Forelimb muscle (tissue), 1 donor: ENCODE data around the gene AMER2. TPM values are rescaled to one million over a fixed set of nuclear protein-coding genes. Genes with fewer than 3 reads are reported as not detected.
"Not testable (repeated sequence)": the region's sequence is repeated elsewhere in the genome, so short reads cannot be mapped to it uniquely, and the experiment has no call there.

Experiments
- DNase-seq: peaks from one replicate; pipeline ENCODE4 v3.0.0-alpha.2; 2013; ENCODE audit warnings: low read depth
- polyA plus RNA-seq: library from polyadenylated mRNA; unstranded; fragments of 120-200 nt; gene quantifications from one replicate; pipeline ENCODE4 v1.2.1, GENCODE V29; 2013; ENCODE audit not compliant: insufficient read length

AMER2 gene
- polyA plus RNA-seq, 1 donor: 0.03 TPM

DNA sequence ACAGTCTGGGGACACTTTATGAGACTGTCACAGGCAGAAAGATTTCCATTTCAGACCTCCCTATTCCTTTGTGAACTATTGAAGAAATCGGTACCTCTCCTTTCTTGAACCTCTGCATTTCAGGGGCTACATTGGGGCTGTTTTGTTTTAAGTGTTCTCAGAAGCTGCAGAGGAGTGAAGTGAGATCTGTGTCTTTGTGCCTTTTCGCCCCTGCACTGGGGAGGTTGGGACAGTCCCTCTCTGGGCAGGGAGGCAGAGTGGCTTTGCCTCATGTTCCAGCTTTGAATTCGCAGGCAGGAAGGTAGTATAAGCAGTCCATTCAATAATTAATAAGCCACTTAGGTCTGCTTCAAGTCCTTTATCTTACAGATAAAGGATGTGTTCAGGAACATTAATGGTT is 9.5 kb upstream of the AMER2 start:
- no peak for DNase-seq

DNA sequence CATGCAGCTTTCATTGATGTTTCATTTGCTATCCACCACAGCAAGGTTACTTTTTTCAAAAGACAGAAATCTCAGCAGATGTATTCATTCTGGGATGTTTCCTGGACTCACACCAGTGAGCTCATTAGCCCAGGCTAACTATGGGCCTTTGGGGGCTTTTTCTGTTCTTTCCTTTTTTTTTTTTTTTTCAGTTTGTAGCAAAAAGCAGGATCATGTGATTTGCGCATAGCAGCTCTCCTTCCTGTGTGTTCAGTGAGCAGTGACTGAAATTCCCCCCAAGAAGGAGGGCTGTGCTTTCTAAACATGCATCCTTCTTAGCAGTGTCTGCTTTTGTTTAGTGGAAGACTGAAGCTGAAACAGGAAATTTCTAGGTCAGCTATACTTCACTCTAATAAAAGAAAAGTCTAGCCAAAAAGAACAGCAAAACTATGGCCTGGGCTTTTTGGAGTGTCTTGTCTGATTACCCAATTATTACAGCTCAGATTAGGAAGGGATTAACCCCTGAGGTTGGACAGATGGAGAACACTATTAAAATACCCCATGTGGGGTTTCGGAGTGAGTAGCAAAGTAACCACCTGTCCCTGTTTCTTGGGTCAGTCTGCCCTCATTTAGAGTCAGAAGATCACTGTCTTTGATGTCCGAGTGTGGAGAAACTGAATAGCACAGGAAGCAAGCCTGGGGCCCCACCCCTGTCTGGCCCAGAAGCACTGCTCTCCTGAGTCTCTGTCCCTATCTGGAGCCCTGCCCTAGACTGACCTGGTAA is 8.9 kb upstream of the AMER2 start:
- DNase-seq: no peak

DNA sequence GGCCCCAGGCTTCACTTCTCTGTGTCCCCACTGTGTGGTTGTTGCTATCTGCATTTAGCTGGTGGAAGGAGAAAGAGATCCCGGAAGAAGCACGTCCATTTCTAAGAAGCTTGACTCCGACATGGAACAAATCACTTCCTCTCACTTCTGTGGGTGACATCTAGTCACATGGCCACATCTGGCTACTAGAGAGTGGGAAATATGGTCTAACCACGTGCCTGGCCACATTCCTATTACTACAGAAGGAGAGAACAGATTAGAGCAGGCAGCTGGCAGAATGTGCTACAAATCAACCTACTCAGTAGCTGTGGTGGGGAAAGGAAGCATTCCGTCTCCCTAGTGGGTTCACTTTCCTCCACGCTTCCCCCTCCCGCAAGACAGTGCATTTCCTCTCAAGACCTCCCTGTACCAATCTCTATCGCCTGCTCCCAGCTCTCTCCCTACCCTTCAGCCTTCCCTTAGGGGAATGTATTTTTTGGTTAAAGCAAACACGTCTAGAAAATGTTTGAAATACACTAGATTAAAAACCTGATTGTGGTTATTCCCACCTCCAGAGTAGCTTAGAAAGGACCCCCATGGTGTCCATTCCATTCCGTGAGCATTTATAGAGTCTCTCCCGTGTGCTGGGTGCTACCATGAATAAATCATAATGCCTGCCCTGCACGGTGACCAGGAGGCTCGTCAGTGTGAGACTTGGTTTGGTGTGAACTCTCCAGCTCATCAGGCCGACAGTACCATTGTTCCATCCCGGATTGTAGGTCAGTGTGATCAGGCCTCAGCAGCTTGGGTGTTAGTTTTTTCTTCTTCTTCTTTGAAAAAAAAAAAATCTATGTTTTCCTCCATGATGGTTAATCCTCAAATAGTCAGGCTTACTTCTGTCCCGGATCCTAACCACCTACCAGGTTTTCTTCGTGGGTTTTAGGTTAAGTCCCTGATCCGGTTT is 8.0 kb upstream of the AMER2 start:
- no peak for DNase-seq

DNA sequence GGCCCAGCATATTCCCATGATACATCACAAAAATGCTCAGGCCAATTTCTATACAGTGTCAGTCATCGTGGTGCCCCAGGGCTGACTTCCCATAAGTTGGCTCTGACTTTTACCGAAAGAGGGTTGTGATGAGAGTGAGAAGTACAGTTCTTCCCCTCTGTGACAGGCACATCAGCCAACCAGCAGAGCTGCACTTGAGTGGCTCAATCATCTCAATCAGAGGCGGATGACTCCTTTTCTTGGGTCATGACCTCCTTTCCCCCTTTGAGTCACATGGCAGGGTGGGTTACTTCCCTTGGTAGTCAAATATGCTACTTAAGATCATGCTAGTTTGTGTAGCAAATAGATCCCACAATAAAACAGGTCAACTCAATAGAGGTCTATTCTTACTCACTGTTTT is 6.9 kb upstream of the AMER2 start:
- DNase-seq: no peak

DNA sequence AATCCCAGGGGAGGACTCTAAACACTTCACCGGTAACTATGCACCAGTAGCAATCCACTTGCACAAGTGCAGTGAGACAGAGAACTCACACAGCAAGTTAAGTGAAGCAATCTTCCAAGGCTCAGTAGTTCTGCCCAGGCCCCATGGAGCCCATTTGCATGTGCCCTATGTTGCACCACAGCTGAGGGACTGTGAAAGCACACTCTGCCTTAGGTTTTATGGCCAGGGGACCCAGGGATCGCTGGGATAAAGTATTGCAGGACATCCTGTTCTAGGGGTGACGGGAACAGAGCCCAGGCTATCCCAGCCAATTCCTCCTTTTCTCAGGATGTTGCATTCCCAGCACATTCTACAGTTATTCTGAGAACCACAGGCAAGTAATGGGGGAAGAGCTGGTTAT is 6.0 kb upstream of the AMER2 start:
- no peak for DNase-seq

DNA sequence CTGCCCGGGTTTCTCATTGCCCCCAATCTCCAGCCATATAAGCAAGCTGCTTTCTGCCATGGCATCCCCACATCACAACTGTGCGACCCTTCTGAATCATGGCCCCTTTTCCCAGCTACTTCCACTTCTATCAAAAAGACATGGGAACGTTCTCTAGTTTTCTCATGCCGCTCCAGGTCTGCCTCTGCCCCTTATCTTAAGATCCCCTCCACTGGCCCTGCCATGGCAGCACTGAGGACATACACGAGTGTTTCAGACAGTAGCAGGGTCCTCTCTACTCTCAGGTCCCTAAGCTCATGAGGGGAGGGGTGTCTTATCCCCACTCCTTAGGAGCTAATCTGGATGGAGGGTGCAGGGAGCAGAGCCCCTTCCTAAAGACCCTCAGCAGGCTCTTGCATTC is 5.5 kb upstream of the AMER2 start:
- DNase-seq: no peak

DNA sequence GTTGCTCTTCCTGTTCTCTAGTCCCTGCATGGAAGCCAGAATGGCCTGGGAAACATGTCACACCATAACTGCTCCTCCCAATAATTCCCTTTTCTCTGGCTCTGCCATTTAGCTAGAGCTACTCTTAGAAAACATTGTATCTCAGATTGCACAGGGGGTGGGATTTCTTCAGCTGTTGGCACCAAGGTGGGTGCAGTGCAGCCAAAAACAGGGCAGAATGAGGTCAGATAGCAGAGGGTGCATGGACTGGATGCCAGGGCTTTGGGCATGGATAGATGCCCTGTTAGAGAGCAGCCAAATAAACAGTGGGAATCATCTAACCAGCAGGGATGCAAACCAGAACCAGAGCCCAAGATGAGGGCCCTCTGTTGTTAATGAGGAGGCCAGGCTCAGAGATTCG is 4.9 kb upstream of the AMER2 start:
- no peak for DNase-seq

DNA sequence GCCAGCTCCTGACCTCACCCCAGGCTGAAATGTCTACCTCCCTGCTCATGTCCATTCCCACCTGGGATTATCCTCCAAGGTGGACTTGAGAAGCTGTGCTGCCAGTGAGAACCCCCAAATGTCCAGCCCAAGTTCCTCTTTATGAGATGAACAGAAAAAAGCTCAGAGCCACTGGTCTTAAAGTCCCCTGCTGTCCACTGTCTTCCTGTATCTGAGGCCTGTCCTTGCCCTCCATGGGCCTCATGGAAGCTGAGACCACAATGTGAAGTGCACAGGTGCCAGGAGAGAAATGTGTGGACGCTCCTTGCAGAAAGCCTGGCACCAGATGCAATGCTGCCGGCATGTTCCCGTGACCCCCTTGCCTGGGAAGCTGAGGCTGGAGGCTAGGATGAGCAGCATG is 3.3 kb upstream of the AMER2 start:
- DNase-seq: no peak

DNA sequence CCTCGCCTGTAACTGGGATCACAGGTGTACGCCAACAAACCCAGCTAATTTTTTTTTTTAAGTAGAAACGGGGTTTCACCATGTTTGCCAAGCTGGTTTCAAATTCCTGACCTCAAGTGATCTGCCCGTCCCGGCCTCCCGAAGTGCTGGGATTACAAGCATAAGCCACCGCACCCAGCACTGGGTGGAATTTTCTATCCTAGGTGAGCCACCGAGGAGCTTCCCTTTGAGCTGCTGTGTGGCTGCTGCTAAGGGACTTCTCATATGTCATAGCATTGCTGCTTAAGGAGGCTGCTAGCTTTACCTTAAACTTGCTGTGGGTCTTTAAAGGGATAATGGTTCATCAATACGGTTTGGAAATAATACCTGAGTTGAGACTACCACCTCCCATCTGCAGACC is 2.9 kb upstream of the AMER2 start:
- DNase-seq: no peak

DNA sequence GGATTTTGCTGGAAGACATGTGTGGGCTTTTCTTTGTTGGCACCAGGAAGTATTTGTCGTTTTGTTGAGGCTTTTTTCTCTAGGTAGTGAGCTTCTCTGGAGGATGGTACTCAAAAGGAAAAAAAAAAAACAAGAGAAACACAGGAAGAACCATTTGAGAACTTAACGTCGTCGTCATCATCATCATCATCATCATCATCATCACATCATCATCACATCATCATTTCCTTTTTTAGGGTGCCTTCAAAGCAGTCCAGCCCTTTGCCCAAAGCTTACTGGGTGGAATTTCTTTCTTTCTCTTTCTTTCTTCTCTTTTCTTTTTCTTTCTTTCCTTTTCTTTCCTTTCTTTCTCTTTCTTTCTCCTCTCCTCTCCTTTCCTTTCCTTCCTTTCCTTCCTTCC is 2.2 kb upstream of the AMER2 start:
- DNase-seq: no peak

DNA sequence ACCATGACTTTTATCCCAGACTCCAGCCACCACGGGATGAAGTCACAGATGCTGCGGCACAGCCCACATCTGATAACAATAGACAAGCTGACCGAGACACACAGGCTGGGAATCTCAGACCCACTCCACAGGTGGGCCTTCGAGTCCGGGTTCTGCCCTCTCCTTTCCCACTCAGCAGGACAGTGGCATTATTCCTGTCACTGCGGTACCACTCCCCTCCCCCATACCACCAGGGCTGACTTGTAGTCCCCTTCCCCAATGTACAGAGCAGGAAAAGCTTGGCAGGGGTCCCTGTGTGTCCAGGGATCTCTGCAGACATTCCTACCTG is 179 bp upstream of the AMER2 start:
- DNase-seq: no peak

DNA sequence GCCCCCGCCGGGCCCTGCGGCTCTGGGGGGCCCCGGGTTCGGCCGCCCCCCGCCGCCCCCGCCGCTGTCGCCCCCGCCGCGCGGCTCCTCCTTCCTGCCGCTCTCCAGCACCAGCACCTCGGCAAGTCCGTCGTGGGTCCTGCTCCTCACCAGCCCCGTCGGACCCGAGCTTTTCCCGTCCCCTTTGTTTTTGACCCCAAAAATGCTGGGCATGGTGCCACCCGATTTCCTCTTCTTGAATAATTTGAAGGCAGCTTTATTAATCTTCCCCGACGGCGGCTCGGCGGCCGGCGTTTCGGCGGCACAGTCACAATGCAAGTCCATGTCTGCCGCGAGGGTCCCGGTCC is 945 bp downstream of the AMER2 start:
- no peak for DNase-seq

DNA sequence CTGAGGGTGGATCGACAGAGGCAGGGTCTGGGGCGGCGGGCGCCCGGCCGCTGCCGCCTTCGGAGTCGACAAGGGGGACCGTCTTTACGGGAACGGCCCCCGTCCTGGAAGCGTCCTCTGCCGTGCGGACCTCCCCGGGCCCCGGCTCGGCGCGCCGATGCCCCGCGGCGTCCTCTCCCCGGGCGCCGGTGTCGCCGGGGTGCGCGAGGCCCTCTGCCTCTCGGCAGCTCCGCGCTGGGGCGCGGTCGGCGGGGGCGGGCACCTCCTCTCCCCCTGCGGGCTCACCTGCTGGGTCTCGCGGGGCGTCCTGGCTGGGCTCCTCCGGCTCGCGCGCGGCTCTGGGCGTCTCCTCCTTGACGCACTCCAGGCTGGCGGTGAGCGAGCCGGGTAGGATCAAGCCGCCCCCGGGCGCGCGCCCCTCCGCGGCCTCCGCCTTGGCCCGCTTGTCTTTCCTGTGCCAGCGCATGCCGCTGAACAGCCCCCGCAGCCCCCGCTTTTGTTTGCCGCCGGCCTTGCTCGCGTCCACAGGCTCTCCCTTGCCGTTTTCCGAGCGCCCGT is 1.5 kb downstream of the AMER2 start:
- DNase-seq: no peak

DNA sequence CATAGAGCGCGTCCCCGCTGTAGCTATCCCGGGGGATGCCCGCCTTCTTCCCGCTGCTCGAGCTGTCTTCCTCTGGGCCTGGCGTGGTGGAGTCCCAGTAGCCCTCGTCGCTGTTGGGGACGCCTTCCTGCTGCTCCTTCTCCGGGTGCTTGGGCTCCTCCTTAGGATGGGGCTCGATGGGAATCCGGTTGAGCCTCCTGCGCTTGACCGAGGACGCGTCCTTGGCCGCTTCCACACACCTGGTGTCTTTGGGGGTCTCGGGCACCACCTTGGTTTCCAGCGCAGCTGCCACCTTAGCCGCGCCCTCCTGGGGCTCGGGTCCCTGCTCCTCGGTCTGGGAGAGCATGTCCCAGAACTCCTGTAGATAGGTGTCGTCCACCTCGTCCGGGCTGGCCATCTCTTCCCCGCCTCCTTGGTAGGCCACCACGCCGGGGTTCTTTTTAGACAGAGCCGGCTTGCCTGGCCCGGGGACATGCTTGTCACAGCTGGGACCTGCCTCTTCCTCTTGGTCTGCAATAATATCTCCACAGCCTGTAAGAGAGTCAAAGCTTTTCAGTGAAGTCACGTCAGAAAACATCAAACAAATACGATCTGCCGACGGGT is 2.0 kb downstream of the AMER2 start:
- no peak for DNase-seq

DNA sequence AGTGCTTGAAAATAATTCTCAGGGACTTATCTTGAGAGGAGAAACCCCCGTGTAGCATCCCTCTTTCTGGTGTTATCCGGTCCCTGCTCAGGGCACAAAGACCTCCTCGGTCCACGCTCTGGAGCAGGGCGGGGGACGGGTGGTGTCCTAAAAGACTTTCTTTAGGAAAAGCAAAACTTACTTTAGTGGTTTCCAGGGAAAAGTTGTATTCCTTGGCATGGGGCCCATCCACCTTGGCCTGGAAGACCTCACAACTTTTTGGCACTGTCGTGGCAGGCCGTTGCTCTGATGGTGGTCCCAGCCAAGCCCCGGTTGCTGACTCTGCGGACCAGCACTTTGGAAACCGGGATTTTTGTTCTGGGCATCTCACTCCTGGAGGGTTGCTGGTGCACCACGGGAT is 2.7 kb downstream of the AMER2 start:
- no peak for DNase-seq

DNA sequence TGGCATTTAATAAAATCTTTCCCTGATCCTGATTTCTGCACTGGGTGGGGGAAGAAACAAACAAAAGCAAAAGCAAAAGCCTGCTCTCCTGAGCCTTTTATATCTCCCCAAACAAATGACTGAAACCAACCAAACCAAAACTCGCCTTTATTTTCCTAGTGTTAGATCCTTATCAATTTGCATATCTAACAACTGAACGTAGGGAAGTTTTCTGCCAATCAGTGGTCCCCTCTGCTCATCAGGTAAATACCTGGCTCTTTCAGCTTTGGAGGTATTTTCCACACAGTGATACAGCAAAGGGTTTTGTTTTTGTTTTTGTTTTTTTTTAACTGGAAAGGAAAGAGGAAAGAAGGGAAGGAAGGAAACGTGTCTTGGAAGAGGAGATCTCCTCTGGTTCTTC is 3.3 kb downstream of the AMER2 start:
- no peak for DNase-seq

DNA sequence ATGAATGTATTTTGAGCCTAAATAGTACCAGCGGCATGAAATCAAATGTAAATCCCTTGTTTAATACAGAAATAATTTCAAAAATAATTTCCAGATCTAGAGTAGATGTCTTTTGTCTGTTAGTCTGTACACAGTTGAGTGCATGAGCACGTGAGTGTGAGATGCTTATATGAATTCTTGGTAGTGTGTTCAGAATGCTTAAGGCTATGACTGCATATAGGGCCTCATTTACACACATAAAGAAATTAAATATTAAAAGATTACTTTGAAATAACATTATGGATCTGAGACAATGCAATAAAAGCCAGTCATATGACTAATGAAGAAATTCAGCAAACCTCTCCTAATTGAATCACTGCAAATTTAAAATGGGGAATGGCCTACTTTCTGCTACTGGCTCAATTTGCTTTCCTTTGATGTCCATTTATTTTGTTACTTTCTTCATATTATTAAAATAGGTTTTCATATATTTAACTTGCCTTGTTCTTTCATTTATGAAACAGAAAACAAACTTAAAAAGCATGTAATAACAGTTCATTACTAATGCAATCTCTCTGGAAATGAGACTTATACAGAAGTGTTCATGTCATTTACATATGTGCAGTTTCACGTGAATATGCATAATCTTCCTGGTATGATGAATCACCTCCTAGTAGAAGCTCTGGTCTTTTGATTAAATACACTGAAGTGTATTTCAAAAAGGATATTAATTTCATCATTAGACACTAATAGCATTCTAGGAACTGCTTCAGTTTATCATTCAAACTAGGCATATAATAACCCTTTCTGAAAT is 4.5 kb downstream of the AMER2 start:
- no peak for DNase-seq

DNA sequence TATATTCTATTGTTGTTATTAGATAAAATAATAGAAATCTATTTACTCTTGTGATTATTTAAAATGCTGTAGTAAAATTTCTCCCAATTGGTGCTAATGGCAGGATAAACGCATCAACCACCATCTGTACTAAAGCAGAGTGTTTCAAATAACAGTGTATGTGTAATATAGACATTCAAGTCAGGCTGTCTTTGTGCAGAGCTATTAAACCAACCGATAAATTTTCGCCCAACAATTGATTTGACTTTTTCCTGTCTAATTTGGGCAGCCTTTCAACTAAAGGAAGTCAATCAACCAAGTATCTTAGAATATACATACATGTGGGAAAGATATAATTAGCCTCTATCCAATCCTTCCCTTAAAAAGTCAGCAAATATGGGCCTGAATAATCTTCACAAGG is 5.8 kb downstream of the AMER2 start:
- DNase-seq: no peak

DNA sequence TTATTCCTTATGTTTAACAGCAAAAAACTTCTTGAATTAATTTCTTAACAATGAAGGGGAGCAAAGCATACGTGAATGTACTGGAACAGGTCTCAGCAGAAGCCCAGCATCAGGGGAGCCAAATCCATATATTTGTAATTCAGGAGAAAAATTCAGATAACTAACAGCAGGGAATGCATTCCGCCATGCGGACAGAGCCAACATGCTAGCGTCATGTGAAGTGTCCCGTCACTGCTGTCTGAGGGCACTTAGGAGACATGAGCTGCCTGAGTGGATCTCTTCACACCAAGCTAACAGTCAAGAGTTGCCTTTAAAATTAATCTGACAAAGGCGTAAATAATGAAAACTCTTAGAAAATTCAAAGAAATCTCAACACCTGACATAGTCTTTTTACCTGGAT is 6.4 kb downstream of the AMER2 start:
- no peak for DNase-seq

DNA sequence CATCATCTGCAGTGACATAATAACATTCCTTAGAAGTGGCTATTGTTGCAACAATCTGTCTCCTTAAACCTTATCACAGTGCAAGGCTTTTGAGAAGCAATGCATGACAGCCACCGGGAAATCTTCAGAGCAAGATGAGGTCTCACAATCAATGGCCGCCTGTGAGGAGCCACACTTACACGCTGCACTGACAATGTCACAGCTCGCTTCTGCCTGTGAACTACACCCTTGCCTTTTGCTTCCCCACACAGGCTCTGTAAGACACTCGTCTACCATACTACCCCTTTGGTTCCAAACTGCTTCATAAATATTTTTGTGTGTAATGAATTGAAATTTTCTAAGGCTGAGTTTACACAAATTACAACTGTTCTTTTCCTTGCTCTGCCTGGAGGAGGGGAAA is 6.9 kb downstream of the AMER2 start:
- DNase-seq: not testable (repeated sequence)

DNA sequence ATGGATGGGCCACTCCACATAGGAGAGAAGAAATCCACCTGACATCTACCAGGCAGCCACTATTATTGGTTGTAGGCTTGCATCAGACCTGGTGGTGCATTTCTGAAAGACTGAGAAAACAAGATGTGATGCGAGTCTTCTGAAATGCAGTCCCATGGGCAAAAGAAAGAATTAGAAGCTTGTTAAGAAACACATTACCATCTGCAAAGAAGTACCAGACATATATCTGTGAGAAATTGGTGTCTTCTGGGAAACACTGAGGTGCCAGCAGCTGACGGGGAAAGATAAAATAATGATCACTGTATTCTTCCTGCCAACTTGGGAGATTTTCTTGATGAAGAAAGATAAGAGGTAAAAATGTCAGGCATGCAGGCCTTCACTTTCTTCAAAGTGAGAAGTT is 14.4 kb downstream of the AMER2 start:
- no peak for DNase-seq

DNA sequence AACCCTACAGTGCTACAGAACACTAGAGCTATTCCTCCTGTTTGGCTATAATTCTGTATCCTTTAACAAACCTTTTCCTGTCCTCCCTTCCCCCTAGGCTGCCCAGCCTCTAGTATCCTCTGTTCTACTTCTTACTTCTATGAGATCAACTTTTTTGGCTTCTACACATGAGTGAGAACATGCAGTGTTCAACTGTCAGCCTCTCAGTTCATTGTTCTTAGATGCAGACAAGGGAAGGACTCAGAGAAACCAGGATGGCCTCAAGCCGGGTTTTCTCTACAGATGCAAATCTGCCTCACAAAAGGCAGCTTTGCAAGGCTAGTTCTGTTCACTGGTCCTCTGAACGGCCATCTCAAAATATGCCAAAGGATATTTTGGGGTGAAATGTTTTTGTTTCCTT is 18.4 kb downstream of the AMER2 start:
- no peak for DNase-seq
